ENCODE measurements around the gene CERS6. TPM values are rescaled to one million over a fixed set of nuclear protein-coding genes. Genes with fewer than 3 reads are reported as not detected.

Gene CERS6
- total and polyA plus RNA-seq, 4 donors, result 4.3 to 10.6 (median 6.4) TPM

DNA sequence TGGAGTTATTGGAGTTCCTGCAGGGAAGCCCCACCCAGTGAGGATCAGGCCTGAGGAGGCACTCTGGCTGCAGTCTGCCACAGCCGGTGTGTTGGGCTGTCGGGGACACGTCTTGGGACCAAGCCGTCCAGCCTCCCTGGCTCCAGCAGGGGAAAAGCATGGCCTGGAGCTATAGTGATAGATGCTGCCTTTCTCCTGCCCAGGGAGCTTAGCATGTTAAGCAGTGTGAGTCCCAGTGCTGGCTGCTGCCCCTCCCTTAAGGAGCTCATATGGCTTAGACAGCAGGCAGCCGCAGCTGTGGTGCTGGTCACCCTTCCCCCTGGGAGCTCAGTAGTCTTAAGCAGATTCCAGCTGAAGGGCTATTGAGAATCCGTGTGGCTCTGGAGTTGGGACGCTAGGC lies 78.9 kb downstream of the CERS6 start:
- 98 to 99% methylated on average over 7 of the region's 7 CpGs for WGBS, 2 donors
- H3K4me1 ChIP-seq (ENCODE audit: control insufficient read depth in 1 of 2, insufficient read depth in 2 of 2, low read length in 2 of 2), result no peaks in the 10 kb centered on the region
- DNase-seq, result no peak
- H3K36me3 ChIP-seq (ENCODE audit: control insufficient read depth in 1 of 2, insufficient read depth in 2 of 2, low read length in 1 of 2), result no peaks in the 10 kb centered on the region
- ATAC-seq (ENCODE audit: low FRiP score), result no peak
- H3K27ac ChIP-seq (ENCODE audit: low read depth in 1 of 2, low read length in 2 of 2), result no peak overlapping the region
- H3K9me3 ChIP-seq (ENCODE audit: control insufficient read depth, low read length), result no peaks in the 10 kb centered on the region
- no peak overlapping the region for H3K4me3 ChIP-seq (ENCODE audit: low read length in 2 of 2)
- intact Hi-C loops (cut with DNase I), result no loop called here
- H3K27me3 ChIP-seq (ENCODE audit: control insufficient read depth in 1 of 2, insufficient read depth in 2 of 2, low read length in 1 of 2), result no peaks in the 10 kb centered on the region

DNA sequence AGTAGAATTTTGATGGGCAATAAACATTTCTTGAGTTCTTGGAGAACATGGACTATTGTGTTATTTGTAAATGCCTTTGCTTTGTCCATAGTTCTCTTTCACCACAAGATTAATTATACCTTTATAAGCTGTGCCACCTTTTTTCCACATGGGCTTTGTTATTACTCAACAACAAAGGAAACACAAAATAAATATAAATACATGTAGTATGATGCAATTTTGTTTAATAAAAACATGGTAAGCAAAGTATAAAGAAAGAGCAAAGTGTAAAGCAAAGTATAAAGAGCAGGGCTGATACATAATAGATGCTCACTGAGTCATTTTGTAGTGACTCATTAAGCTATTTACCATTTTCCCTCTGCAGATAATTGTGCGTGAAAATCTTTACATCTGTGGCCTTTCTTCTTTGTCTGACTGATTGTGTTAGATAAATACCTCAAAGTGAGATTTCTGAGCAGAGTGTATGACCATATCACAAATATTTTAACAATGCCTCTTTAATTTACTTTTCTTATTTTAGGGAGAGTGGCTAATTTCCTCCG lies 80.9 kb downstream of the CERS6 start:
- H3K27ac ChIP-seq (ENCODE audit: low read depth in 1 of 2, low read length in 2 of 2), result no peak overlapping the region
- DNase-seq (no peak), ATAC-seq (ENCODE audit: low FRiP score) (no peak)
- 57 to 67% methylated on average over 2 of the region's 2 CpGs for WGBS, 2 donors
- no peaks in the 10 kb centered on the region for H3K27me3 ChIP-seq (ENCODE audit: control insufficient read depth in 1 of 2, insufficient read depth in 2 of 2, low read length in 1 of 2)
- H3K9me3 ChIP-seq (ENCODE audit: control insufficient read depth, low read length), result no peaks in the 10 kb centered on the region
- H3K4me3 ChIP-seq (ENCODE audit: low read length in 2 of 2), result no peak overlapping the region
- no peaks in the 10 kb centered on the region for H3K4me1 ChIP-seq (ENCODE audit: control insufficient read depth in 1 of 2, insufficient read depth in 2 of 2, low read length in 2 of 2)
- intact Hi-C loops (cut with DNase I), result no loop called here
- H3K36me3 ChIP-seq (ENCODE audit: control insufficient read depth in 1 of 2, insufficient read depth in 2 of 2, low read length in 1 of 2), result no peaks in the 10 kb centered on the region

DNA sequence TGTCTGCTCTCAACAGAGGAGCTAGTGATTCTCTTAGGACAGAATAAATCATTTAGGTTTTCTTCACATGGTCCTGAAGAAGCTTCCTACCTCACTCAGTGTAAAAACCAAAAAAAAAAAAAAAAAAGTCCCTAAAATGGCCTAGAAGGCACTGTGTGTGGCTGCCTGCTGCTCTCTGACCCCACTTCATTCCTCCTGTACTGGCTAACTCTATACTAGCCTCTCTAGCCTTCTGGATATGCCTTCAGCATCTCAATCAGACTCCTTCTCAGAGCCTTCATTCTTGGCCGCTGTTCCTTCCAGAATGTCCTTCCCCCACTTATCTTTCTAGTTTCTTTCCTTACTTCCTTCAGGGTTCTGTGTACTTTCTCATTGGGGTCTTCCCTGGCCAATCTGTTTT lies 82.1 kb downstream of the CERS6 start:
- H3K27ac ChIP-seq (ENCODE audit: low read depth in 1 of 2, low read length in 2 of 2), result no peak overlapping the region
- no peaks in the 10 kb centered on the region for H3K4me1 ChIP-seq (ENCODE audit: control insufficient read depth in 1 of 2, insufficient read depth in 2 of 2, low read length in 2 of 2)
- no peak overlapping the region for H3K4me3 ChIP-seq (ENCODE audit: low read length in 2 of 2)
- no peaks in the 10 kb centered on the region for H3K9me3 ChIP-seq (ENCODE audit: control insufficient read depth, low read length)
- WGBS, 2 donors, result 91 to 97% methylated on average over 1 of the region's 1 CpG
- intact Hi-C loops (cut with DNase I), result no loop called here
- DNase-seq (no peak), ATAC-seq (ENCODE audit: low FRiP score) (no peak)
- no peaks in the 10 kb centered on the region for H3K27me3 ChIP-seq (ENCODE audit: control insufficient read depth in 1 of 2, insufficient read depth in 2 of 2, low read length in 1 of 2)
- H3K36me3 ChIP-seq (ENCODE audit: control insufficient read depth in 1 of 2, insufficient read depth in 2 of 2, low read length in 1 of 2), result no peaks in the 10 kb centered on the region

DNA sequence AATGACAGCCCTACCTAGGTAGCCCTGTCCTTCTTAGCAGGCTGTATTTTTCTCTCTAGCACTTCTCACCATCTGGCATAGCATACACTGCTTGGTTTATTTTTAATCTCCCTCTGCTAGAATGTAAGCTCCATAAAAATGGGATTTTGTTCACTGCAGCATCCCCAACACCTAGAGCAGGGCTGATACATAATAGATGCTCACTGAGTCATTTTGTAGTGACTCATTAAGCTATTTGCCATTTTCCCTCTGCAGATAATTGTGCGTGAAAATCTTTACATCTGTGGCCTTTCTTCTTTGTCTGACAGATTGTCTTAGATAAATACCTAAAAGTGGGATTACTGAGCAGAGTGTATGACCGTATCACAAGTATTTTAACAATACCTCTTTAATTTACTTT lies 82.5 kb downstream of the CERS6 start:
- no peak overlapping the region for H3K4me3 ChIP-seq (ENCODE audit: low read length in 2 of 2)
- H3K9me3 ChIP-seq (ENCODE audit: control insufficient read depth, low read length), result no peaks in the 10 kb centered on the region
- ATAC-seq (ENCODE audit: low FRiP score) (no peak), DNase-seq (no peak)
- 95 to 96% methylated on average over 2 of the region's 2 CpGs for WGBS, 2 donors
- H3K27ac ChIP-seq (ENCODE audit: low read depth in 1 of 2, low read length in 2 of 2), result no peak overlapping the region
- no peaks in the 10 kb centered on the region for H3K36me3 ChIP-seq (ENCODE audit: control insufficient read depth in 1 of 2, insufficient read depth in 2 of 2, low read length in 1 of 2)
- no peaks in the 10 kb centered on the region for H3K27me3 ChIP-seq (ENCODE audit: control insufficient read depth in 1 of 2, insufficient read depth in 2 of 2, low read length in 1 of 2)
- intact Hi-C loops (cut with DNase I), result no loop called here
- H3K4me1 ChIP-seq (ENCODE audit: control insufficient read depth in 1 of 2, insufficient read depth in 2 of 2, low read length in 2 of 2), result no peaks in the 10 kb centered on the region

DNA sequence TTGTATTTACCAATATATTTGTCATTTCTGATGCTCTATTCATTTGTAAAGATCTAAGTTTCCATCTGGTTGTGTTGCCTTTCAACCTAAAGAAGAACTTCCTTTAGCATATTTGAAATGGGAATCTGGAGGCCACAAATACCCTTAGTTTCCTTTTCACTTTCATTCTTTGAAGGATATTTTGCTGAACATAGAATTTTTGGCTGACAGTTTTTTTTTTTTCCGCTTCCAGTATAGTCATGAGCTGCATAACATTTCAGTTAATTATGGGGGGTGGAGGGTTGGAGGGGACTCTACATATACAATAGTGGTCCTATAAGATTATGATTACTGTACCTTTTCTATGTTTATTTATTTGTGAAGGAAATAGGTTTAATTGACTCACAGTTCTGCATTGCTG lies 83.9 kb downstream of the CERS6 start:
- no peak overlapping the region for H3K4me3 ChIP-seq (ENCODE audit: low read length in 2 of 2)
- ATAC-seq (ENCODE audit: low FRiP score) (no peak), DNase-seq (no peak)
- H3K9me3 ChIP-seq (ENCODE audit: control insufficient read depth, low read length), result no peaks in the 10 kb centered on the region
- H3K27me3 ChIP-seq (ENCODE audit: control insufficient read depth in 1 of 2, insufficient read depth in 2 of 2, low read length in 1 of 2), result no peaks in the 10 kb centered on the region
- no peaks in the 10 kb centered on the region for H3K4me1 ChIP-seq (ENCODE audit: control insufficient read depth in 1 of 2, insufficient read depth in 2 of 2, low read length in 2 of 2)
- H3K36me3 ChIP-seq (ENCODE audit: control insufficient read depth in 1 of 2, insufficient read depth in 2 of 2, low read length in 1 of 2), result no peaks in the 10 kb centered on the region
- intact Hi-C loops (cut with DNase I), result no loop called here
- H3K27ac ChIP-seq (ENCODE audit: low read depth in 1 of 2, low read length in 2 of 2), result no peak overlapping the region
- WGBS, 2 donors, result 96 to 97% methylated on average over 1 of the region's 1 CpG

DNA sequence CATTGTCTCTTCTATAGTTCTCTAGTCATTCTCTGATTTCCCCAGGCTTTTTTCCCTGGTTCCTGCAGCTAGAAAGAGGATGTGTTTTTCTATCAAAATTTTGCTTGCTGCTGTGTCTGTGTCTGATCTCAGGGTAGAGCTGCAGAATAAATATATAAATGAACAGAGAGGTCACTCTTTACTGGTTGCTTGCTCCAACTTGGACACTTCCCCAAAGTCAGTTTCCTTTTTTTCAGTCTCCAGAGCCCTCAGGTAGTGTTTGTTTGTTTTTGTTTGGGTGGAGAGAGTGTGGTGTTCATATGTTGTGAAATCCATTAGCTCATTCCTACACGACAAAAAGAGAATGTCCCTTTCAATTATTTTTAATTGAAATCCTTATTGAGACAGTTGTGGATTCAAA lies 85.8 kb downstream of the CERS6 start:
- DNase-seq (no peak), ATAC-seq (ENCODE audit: low FRiP score) (no peak)
- Histone ChIP-seq H3K9me3 (ENCODE audit: control insufficient read depth, low read length) (no peaks in the 10 kb centered on the region), H3K27me3 (ENCODE audit: control insufficient read depth in 1 of 2, insufficient read depth in 2 of 2, low read length in 1 of 2) (no peaks in the 10 kb centered on the region), H3K4me3 (ENCODE audit: low read length in 2 of 2) (no peak overlapping the region), H3K4me1 (ENCODE audit: control insufficient read depth in 1 of 2, insufficient read depth in 2 of 2, low read length in 2 of 2) (no peaks in the 10 kb centered on the region), H3K36me3 (ENCODE audit: control insufficient read depth in 1 of 2, insufficient read depth in 2 of 2, low read length in 1 of 2) (no peaks in the 10 kb centered on the region), H3K27ac (ENCODE audit: low read depth in 1 of 2, low read length in 2 of 2) (no peak overlapping the region)
- intact Hi-C loops (cut with DNase I), result no loop called here
- 49 to 73% methylated on average over 1 of the region's 1 CpG for WGBS, 2 donors

DNA sequence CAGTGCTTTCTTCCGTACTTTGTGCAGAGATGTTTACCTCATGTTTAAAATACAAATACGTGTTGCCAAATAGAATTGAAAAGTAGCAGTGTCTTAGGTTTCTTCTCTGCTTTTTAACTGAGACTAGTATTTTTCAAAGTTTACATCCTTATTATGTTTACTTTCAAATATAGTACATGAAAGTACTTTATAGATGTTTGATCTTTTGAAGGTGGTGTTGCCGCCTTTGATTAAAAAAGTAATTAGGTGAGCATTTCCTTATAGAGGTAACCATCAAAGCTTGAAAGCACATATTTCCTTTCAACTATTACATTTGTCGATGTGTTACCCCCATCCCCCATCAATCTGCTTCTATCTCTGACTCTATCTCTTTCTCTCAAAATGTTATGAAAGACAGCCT lies 87.0 kb downstream of the CERS6 start:
- Histone ChIP-seq H3K4me3 (ENCODE audit: low read length in 2 of 2) (no peak overlapping the region), H3K4me1 (ENCODE audit: control insufficient read depth in 1 of 2, insufficient read depth in 2 of 2, low read length in 2 of 2) (no peaks in the 10 kb centered on the region), H3K27me3 (ENCODE audit: control insufficient read depth in 1 of 2, insufficient read depth in 2 of 2, low read length in 1 of 2) (no peaks in the 10 kb centered on the region), H3K9me3 (ENCODE audit: control insufficient read depth, low read length) (no peaks in the 10 kb centered on the region), H3K36me3 (ENCODE audit: control insufficient read depth in 1 of 2, insufficient read depth in 2 of 2, low read length in 1 of 2) (no peaks in the 10 kb centered on the region), H3K27ac (ENCODE audit: low read depth in 1 of 2, low read length in 2 of 2) (no peak overlapping the region)
- no peak for ATAC-seq (ENCODE audit: low FRiP score)
- WGBS, 2 donors, result 86 to 93% methylated on average over 4 of the region's 4 CpGs
- DNase-seq, result no peak
- intact Hi-C loops (cut with DNase I), result no loop called here

DNA sequence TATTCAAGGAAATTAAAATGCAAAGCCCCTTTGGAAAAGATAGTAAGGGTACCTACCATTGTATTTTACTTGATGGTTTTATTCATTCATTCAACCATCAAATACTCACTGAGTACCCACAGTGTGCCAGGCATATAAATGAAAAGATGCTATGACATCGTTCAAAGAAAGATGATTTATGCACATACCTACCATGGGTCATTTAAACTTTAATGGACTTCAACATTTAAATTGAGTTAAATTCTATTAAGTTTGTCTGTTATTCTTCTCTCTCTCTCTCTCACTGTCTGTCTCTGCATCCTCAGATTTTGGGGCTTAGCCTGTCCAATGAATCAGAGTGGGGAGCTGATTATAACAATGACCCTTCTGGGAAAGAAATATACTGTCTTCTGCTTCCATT lies 87.9 kb downstream of the CERS6 start:
- Histone ChIP-seq H3K27me3 (ENCODE audit: control insufficient read depth in 1 of 2, insufficient read depth in 2 of 2, low read length in 1 of 2) (no peaks in the 10 kb centered on the region), H3K27ac (ENCODE audit: low read depth in 1 of 2, low read length in 2 of 2) (no peak overlapping the region), H3K4me1 (ENCODE audit: control insufficient read depth in 1 of 2, insufficient read depth in 2 of 2, low read length in 2 of 2) (no peaks in the 10 kb centered on the region), H3K9me3 (ENCODE audit: control insufficient read depth, low read length) (no peaks in the 10 kb centered on the region), H3K36me3 (ENCODE audit: control insufficient read depth in 1 of 2, insufficient read depth in 2 of 2, low read length in 1 of 2) (no peaks in the 10 kb centered on the region), H3K4me3 (ENCODE audit: low read length in 2 of 2) (no peak overlapping the region)
- intact Hi-C loops (cut with DNase I), result no loop called here
- ATAC-seq (ENCODE audit: low FRiP score), result no peak
- DNase-seq, result no peak
- WGBS, 2 donors, result 92 to 99% methylated on average over 1 of the region's 1 CpG

DNA sequence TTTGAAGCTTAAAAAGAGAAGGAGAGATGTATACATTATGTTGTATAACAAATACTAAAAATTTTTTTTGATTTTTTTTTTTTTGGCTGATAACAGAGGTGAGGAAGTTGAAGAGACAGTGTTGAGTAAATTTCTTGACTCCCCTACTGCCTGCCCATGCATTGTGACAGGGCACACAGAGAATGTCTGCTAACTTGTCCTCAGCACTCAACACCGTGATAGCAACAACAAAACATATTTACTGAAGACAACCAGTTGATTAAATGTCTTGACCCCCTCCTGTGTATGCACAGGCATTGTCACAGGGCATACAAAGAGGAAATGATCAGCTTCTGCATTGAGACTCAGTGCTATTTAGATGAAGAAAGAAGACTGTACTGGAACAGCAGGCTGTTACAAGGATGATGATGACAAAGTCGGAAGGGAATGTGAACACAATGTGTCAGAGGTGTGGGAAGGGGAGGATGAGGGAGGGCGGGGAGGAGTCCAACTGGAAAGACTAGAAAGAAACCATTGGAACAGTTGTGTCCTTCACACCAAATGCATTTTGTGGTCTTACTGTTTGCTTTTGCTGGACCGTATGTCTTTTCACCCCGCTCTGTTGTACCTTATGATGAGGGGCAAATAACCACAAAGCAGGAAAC lies 89.5 kb downstream of the CERS6 start:
- Histone ChIP-seq H3K27me3 (ENCODE audit: control insufficient read depth in 1 of 2, insufficient read depth in 2 of 2, low read length in 1 of 2) (no peaks in the 10 kb centered on the region), H3K36me3 (ENCODE audit: control insufficient read depth in 1 of 2, insufficient read depth in 2 of 2, low read length in 1 of 2) (no peaks in the 10 kb centered on the region), H3K9me3 (ENCODE audit: control insufficient read depth, low read length) (no peaks in the 10 kb centered on the region), H3K4me1 (ENCODE audit: control insufficient read depth in 1 of 2, insufficient read depth in 2 of 2, low read length in 2 of 2) (no peaks in the 10 kb centered on the region), H3K4me3 (ENCODE audit: low read length in 2 of 2) (no peak overlapping the region), H3K27ac (ENCODE audit: low read depth in 1 of 2, low read length in 2 of 2) (no peak overlapping the region)
- no peak for ATAC-seq (ENCODE audit: low FRiP score)
- intact Hi-C loops (cut with DNase I), result no loop called here
- 95 to 97% methylated on average over 5 of the region's 5 CpGs for WGBS, 2 donors
- DNase-seq, result no peak
